GM21786 (cell line): ENCODE results near the gene OR8H1.

ENCODE experiments used
- ATAC-seq: cut with Tn5 transposase; IDR thresholded peaks from one replicate; pipeline ENCODE4 v1.9.1; 2021; ENCODE audit not compliant: unreplicated experiment

The OR8H1 gene, protein sequence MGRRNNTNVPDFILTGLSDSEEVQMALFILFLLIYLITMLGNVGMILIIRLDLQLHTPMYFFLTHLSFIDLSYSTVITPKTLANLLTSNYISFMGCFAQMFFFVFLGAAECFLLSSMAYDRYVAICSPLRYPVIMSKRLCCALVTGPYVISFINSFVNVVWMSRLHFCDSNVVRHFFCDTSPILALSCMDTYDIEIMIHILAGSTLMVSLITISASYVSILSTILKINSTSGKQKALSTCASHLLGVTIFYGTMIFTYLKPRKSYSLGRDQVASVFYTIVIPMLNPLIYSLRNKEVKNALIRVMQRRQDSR

DNA sequence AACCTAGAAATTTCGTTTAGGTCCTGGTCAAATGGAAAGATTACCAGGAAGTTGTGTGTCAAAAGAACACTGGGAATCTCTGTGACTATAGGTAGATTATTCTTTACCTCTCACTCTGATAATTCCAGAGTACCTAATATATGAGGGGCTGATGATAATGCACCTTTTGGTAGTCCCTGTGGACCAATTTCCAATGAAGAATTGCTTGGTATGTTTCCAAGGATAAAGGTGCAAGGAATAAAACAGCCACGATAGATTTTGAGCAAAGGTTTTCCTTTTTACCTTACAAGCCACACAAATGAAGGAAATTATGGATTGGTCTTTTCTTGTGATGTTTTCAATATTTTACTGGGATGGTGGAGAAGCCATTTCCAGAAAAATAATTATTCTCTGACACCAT is at the start of gene OR8H1:
Gene OR8H1 (minus strand): TSS at position 101 of the 400 bp plus-strand sequence. CDS start 1,192 bp downstream, outside the sequence.
- no peak for ATAC-seq

GRCh38 chr11:56340289-56340688 is 48.2 kb upstream of the OR8H1 start:
- no peak for ATAC-seq

GRCh38 chr11:56333156-56333555 is 41.1 kb upstream of the OR8H1 start:
- ATAC-seq = no peak

DNA sequence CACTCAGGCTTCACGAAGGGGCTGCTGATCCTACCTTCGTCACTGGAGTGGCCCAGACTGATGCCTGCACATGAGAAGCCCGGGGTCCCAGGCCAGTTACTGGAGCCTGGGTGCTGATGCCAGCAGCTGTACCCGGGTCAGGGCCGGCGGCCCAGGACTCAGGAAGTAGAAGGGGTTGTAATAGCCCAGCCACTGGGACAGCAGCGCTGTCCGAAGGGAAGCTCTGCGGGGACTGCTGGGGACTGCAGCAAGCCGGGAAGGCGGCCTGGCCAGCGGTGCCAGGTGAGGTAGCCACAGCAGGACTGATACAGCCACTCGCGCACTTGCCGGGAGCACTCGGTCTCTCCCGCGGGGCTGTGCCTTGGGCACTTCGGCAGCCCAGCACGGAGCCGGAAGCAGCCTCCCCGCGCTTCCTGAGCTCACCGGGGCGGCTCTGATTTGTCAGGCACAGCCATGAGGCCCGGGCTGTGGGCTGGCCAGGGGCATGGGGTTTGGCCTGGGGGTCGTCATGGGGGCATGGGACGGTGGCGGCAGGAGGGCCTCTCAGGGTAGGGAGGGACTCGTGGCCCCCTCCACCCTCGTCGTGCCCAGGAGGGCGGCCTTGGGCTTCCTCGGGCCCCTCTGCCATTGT is 39.9 kb upstream of the OR8H1 start:
- ATAC-seq = no peak

DNA sequence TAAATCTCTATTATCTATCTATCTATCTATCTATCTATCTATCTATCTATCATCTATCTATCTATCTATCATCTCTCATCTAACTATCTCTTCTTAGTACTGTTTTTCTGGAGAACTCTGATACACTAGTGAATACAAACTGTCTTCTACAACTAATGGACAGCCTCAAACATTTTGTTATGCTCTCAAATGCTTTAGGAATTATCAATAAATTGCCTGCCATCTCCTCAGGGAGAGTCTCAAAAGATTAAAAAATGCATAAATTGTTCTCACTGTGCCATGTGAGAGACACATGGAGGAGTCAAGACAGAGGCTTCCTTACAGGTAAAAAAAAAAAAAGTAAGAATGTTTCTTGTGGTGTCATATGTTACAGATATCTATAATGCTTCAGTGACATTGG is 22.8 kb upstream of the OR8H1 start, which contains the start of gene OR8K3:
Gene OR8K3 (plus strand): TSS at position 301 of the 400 bp plus-strand sequence. CDS start 3,163 bp downstream, outside the sequence.
- no peak for ATAC-seq

- ATAC-seq = no peak
Measured at GRCh38 chr11:56307836-56308235, 15.8 kb upstream of the OR8H1 start.

- no peak for ATAC-seq
Measured at GRCh38 chr11:56296898-56297297, 4.8 kb upstream of the OR8H1 start.

GRCh38 chr11:56273854-56274253 is 18.2 kb downstream of the OR8H1 start, which contains the start of gene OR5T1:
Gene OR5T1, plus strand, starts transcription at chr11:56274154. Its CDS starts 1,485 bp downstream, at chr11:56275639.
- no peak for ATAC-seq

- no peak for ATAC-seq
Measured at GRCh38 chr11:56271092-56271491, 21.0 kb downstream of the OR8H1 start.

DNA sequence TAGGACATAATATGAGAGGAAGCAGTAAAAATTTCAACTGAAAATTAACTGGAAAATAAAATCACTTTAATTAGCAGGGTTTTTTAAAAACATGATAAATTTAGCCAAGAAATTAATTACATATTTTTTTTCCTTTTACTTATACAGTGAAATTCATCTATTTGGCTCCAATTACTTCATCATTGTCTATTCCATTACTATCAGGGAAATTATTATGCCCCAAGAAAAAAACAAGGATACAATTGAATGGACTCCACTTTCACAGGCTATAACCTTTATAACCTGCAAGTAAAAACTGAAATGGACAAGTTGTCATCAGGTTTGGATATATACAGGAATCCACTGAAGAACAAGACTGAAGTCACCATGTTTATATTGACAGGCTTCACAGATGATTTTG is 40.1 kb downstream of the OR8H1 start, which contains the start of gene OR5T3:
Gene OR5T3 (plus strand): TSS at position 301 of the 400 bp plus-strand sequence. CDS start 0 bp downstream, at position 301.
- no peak for ATAC-seq
